OCI-LY7 (cell line): Measurements from ENCODE around the gene SLX4IP. TPM values are rescaled to one million over a fixed set of nuclear protein-coding genes. Genes with fewer than 3 reads are reported as not detected.
A peak's percentile ranks its signal among the peaks of the same experiment; 100 is the strongest.

Experiments
- BruUV-seq: library from RNA; stranded (reverse); fragments of 400-500 nt; replicated peaks from 2 replicates; lab custom pipeline; 2021; lab: Mats Ljungman, UMichigan
- CTCF ChIA-PET: fragments of 300-600 bp; sonication (Branson Sonifier 250); formaldehyde crosslinking; loops from one replicate; lab custom pipeline; 2022; ENCODE audit warnings: antibody characterized with exemption; ENCODE audit not compliant: unreplicated experiment; lab: Charles Lee
- POLR2A ChIA-PET: fragments of 300-600 bp; sonication (Branson Sonifier 250); formaldehyde crosslinking; loops from one replicate; lab custom pipeline; 2022; ENCODE audit warnings: antibody characterized with exemption; lab: Charles Lee
- DNase-seq: peaks from one replicate; pipeline ENCODE4 v3.0.0-alpha.2; 2015; ENCODE audit warnings: low spot score
- H2AFZ ChIP-seq: fragments of 200-600 bp; sonication (generic), shearing (Covaris generic); 2 replicates; pipeline ENCODE4 v1.6.1; 2014; ENCODE audit warnings: mild to moderate bottlenecking, antibody characterized with exemption, low read length, moderate library complexity
- H3K27ac ChIP-seq: fragments of 200-600 bp; sonication (generic); 2 replicates; pipeline ENCODE4 v1.5.1; 2014; ENCODE audit warnings: mixed run types, low read depth, mild to moderate bottlenecking, moderate library complexity, low read length, inconsistent platforms; ENCODE audit not compliant: poor library complexity, severe bottlenecking
- H3K36me3 ChIP-seq: fragments of 200-600 bp; sonication (generic); 2 replicates; pipeline ENCODE4 v1.6.1; 2014; ENCODE audit warnings: mild to moderate bottlenecking, antibody characterized with exemption, low read length, moderate library complexity, mixed read lengths; ENCODE audit not compliant: insufficient read depth
- H3K4me1 ChIP-seq: fragments of 200-600 bp; sonication (generic); 2 replicates; pipeline ENCODE4 v1.5.1; 2014; ENCODE audit warnings: mild to moderate bottlenecking, low read length; ENCODE audit not compliant: insufficient read depth, poor library complexity, severe bottlenecking
- H3K4me2 ChIP-seq: fragments of 200-600 bp; sonication (generic); 2 replicates; pipeline ENCODE4 v1.6.1; 2014; ENCODE audit warnings: mild to moderate bottlenecking, low read length
- H3K4me3 ChIP-seq: fragments of 200-600 bp; sonication (generic); 2 replicates; pipeline ENCODE4 v1.5.1; 2014; ENCODE audit warnings: mild to moderate bottlenecking, low read depth, low read length; ENCODE audit not compliant: poor library complexity, severe bottlenecking
- H3K79me2 ChIP-seq: fragments of 200-600 bp; sonication (generic); 2 replicates; pipeline ENCODE4 v1.6.1; 2016; ENCODE audit warnings: low read depth, mild to moderate bottlenecking, low read length, moderate library complexity, mixed read lengths; ENCODE audit not compliant: insufficient read depth
- H3K9me2 ChIP-seq: fragments of 200-600 bp; sonication (generic); 2 replicates; pipeline ENCODE4 v1.6.1; 2016; ENCODE audit warnings: mild to moderate bottlenecking, low read length, mixed read lengths; ENCODE audit not compliant: insufficient read depth
- H3K9me3 ChIP-seq: fragments of 200-600 bp; sonication (generic); 2 replicates; pipeline ENCODE4 v1.6.1; 2014; ENCODE audit warnings: mild to moderate bottlenecking, mixed run types, low read length, mixed read lengths
- H4K20me1 ChIP-seq: fragments of 200-600 bp; sonication (generic); 2 replicates; pipeline ENCODE4 v1.6.1; 2014; ENCODE audit warnings: mild to moderate bottlenecking, antibody characterized with exemption, low read length, moderate library complexity, mixed read lengths; ENCODE audit not compliant: insufficient read depth
- EZH2phosphoT487 ChIP-seq: fragments of 200-600 bp; sonication (generic); IDR thresholded peaks from 2 replicates; pipeline ENCODE4 v1.6.1; 2018; ENCODE audit warnings: low read depth, borderline replicate concordance, mild to moderate bottlenecking, mixed run types, antibody characterized with exemption, low read length, moderate library complexity, mixed read lengths
- intact Hi-C: fragments of 100-400 bp; cut with micrococcal nuclease; formaldehyde crosslinking; loops from one replicate; pipeline ENCODE4 v1.10.0; 2022; ENCODE audit not compliant: unreplicated experiment
- total RNA-seq, 2 experiments: library from RNA; depleted of rRNA in 1 of 2; stranded (reverse); fragments of >200 nt in 1 of 2; shearing (Covaris generic) in 1 of 2; gene quantifications; 2 replicates each; pipeline ENCODE4 v1.2.3, GENCODE V29; 2014 to 2022
- TF ChIP-seq, protein P1 (sequence below): fragments of 200-600 bp; sonication (generic); conservative IDR thresholded peaks from 2 replicates; pipeline ENCODE4 v1.5.1; 2014; ENCODE audit warnings: mild to moderate bottlenecking, antibody characterized with exemption, low read length, moderate library complexity, mixed read lengths

SLX4IP gene
- total RNA-seq, 2 experiments from 2014 or later = 4.1 to 9.2 TPM

DNA sequence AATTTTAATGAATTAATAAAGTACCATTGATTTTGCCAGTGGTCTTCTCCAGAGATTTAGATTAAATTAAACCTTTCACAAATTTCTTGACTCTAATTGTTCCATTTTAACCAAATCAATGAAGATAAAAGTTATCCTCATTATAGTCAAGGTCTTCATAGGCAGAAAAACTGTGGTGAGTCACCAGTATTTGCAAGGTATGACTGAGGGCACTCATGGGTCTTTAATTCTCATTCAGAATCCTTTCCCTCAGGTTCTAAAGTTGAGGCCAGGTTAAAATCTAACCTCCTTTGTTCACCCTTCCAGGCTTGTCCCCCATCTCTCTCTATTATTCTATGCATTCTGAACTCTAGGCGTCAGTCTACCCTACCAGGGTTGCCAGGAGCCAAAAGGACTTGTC, 144.8 kb downstream of the SLX4IP start:
- Histone ChIP-seq H3K27ac (no peak overlapping the region), H3K79me2 (no peaks in the 10 kb centered on the region), H3K9me3 (no peaks in the 10 kb centered on the region), H3K9me2 (no peaks in the 10 kb centered on the region), H2AFZ (no peak overlapping the region), H3K4me1 (no peaks in the 10 kb centered on the region), H4K20me1 (no peaks in the 10 kb centered on the region), H3K4me3 (no peak overlapping the region), H3K4me2 (no peak overlapping the region), H3K36me3 (no peaks in the 10 kb centered on the region)
- no TSS peak for BruUV-seq
- ChIA-PET POLR2A (no interaction called here), CTCF (no interaction called here)
- TF ChIP-seq EZH2phosphoT487 = no peak
- TF ChIP-seq, protein P1, sequence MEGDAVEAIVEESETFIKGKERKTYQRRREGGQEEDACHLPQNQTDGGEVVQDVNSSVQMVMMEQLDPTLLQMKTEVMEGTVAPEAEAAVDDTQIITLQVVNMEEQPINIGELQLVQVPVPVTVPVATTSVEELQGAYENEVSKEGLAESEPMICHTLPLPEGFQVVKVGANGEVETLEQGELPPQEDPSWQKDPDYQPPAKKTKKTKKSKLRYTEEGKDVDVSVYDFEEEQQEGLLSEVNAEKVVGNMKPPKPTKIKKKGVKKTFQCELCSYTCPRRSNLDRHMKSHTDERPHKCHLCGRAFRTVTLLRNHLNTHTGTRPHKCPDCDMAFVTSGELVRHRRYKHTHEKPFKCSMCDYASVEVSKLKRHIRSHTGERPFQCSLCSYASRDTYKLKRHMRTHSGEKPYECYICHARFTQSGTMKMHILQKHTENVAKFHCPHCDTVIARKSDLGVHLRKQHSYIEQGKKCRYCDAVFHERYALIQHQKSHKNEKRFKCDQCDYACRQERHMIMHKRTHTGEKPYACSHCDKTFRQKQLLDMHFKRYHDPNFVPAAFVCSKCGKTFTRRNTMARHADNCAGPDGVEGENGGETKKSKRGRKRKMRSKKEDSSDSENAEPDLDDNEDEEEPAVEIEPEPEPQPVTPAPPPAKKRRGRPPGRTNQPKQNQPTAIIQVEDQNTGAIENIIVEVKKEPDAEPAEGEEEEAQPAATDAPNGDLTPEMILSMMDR = no peak
- intact Hi-C loops = no loop called here
- no peak for DNase-seq

- CTCF ChIA-PET = no interaction called here
- H3K4me3 ChIP-seq = no peak overlapping the region
- POLR2A ChIA-PET = interaction anchor here (0.6 to 1.6 kb wide), 3 partner anchors 10 to 159 kb away, joined by 3 to 4 read pairs (median 3); no protein-coding TSS in a partner anchor
- no peak overlapping the region for H2AFZ ChIP-seq
- no peaks in the 10 kb centered on the region for H3K36me3 ChIP-seq
- peak; percentile 1 for DNase-seq
- intact Hi-C loops = no loop called here
- no peak for TF ChIP-seq EZH2phosphoT487
- TF ChIP-seq, protein P1 = no peak
- no peaks in the 10 kb centered on the region for H3K9me2 ChIP-seq
- H3K4me2 ChIP-seq = no peak overlapping the region
- no peak overlapping the region for H3K27ac ChIP-seq
- H3K9me3 ChIP-seq = no peaks in the 10 kb centered on the region
- H3K4me1 ChIP-seq = no peaks in the 10 kb centered on the region
- no peaks in the 10 kb centered on the region for H4K20me1 ChIP-seq
- H3K79me2 ChIP-seq = no peaks in the 10 kb centered on the region
- no TSS peak for BruUV-seq
Measured at GRCh38 chr20:10580700-10581099, 145.6 kb downstream of the SLX4IP start.

DNA sequence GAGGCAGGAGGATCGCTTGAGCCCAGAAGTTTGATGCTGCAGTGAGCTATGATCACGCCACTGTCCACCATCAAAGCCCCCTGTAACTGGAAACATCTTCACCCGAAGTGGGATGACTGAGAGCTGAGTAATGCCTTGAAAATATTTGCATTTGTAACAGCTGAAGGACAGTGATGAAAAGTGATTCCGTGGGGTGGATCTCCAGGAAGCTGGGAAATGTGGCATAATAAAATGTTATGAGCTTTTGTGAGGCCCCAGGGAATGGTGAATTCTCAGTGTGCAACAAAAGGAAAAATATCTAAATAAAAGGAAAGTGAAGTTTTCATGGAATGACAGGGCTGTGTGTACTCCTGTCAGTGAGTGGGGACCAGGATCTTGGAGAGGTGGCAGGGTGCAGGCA, 146.7 kb downstream of the SLX4IP start:
- H3K27ac ChIP-seq = no peak overlapping the region
- H3K4me2 ChIP-seq = no peak overlapping the region
- H4K20me1 ChIP-seq = no peaks in the 10 kb centered on the region
- intact Hi-C loops = no loop called here
- no peaks in the 10 kb centered on the region for H3K4me1 ChIP-seq
- no peak overlapping the region for H3K4me3 ChIP-seq
- DNase-seq = no peak
- no TSS peak for BruUV-seq
- H3K9me3 ChIP-seq = no peaks in the 10 kb centered on the region
- TF ChIP-seq, protein P1 = no peak
- no peak for TF ChIP-seq EZH2phosphoT487
- no peaks in the 10 kb centered on the region for H3K36me3 ChIP-seq
- ChIA-PET CTCF (no interaction called here), POLR2A (interaction anchor here (1.0 to 1.6 kb wide), 2 partner anchors 9 to 93 kb away, joined by 3 to 4 read pairs; no protein-coding TSS in a partner anchor)
- H3K9me2 ChIP-seq = 0 out of 2 replicates have a peak, but pooled peaks cover 2% of the 10 kb centered on the region
- H3K79me2 ChIP-seq = no peaks in the 10 kb centered on the region
- H2AFZ ChIP-seq = no peak overlapping the region
